DMS114 treated with DMSO at 0.1 percent for 48 hours (cell line): ENCODE measurements around the gene SHBG.
"Not testable (repeated sequence)": the region's sequence is repeated elsewhere in the genome, so short reads cannot be mapped to it uniquely, and the experiment has no call there.

ENCODE experiments used
- DNase-seq: peaks from one replicate; lab custom pipeline; 2025; ENCODE audit not compliant: unreplicated experiment; lab: John Stamatoyannopoulos, UW

Gene SHBG

DNA sequence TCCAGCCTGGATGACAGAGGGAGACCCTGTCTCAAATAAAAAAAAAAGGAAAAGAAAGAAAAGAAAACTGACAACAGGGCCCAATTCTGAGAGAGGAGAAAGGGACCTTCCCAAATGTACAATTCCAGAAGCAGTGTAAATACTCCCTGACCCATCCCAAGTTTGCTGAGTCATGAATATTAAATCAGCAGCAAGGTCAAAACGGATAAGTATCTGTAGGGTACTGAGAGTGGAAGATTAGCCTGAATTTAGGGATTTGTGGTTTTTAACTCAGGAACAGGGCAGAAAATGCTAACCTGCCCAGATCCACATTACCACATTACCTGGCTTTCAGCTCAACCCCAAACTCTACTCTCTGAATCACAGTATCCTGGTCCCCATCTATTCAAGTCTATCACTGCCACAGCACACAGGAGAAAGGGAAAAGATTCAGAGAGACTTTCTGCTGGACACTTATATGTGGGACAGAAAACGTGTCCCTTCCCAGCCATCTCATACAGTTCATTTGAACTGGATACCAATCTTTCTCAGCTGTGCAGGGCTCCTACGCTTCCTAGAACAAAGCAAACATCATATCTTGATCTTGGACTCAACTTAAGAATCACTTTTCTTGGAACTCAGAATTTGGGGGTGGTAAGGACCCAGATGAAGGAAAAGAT is 18.2 kb upstream of the SHBG start:
- DNase-seq, result no peak

DNA sequence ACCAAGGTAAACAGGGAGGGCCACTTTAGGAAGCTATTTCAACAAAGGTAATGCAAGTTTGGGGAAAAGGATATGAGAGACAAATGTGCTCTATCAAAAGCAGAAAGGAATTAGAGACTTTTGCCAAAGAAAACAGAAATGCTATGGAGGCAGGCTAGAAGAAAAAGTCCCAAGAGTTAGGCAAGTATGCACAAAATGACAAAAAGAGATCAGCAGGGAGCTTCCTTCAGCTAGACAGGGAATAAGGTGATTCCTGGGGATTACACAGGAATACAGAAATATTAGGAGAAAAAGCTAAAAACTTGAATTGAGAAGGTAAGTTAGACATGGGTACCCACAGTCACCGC is 17.7 kb upstream of the SHBG start:
- no peak for DNase-seq

DNA sequence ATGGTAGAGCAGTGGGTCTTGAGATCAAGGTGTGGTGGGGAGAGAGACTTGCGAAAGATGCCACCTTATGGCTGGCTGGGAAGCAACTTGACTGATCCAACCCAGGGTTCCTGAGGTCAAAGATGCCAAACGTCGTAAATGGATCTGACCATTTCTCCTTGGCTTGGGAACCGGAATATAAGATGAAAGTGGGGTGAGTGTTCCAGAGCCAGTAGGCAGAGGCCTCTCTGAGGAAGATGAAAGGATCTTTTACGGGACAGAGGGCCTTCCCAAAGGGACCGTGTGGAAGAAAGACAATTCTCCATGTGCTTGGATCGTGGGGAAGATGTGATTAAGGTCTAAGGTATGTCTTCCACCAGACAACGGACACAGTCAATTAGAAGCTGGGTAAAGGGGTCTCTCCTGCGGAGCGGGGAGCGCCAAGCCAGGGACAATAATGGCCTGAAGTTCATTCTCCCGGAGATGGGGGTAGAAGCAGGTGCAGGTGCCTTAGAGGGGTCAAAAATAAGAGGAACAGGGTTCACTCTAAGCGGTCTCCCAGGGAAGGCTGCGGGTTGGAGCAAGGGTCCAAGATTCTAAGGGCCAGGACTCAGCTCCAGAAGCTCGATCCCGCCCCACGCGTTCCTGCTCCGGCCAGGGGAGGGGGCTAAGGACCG is 16.0 kb upstream of the SHBG start:
- DNase-seq, result no peak

DNA sequence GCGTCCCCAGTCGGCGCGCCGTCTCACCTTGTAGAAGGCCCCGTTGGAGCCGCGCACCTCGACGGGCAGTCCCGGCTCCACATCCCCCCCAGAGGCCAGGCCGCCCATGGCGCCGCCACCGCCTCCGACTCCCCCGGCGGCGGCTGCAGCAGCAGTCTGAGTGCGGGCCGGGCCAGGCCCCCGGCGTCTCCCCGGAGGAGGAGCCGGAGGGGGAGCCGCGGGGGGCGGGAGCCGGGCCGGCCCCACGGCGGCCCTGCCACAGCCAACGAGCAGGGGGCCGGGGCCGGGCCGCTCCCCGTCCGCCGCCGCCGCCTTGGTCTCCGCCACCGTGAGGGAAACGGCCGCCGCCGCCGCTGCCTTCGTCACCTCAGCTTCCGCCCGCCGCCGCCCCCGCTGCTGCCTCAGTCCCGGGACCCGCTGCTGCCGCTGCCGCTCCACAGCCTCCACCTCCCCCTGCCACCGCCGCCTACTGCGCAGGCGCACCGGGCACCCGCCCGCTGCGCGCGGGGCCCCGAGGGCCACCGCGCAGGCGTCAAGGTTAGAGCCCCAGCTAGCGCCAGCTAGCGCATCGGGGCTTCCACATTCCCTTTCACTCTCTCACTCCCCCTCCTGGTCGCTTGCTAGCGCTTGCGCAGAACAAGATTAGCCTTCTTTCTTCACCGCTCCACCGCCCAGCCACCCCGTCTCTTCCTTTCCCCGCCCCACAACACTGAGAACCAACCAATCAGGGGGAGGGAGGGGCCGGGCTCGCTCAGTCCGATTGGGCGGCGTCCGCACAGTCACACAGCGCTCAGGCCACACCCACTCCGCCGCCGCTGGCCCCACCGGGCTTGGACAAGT is 15.3 kb upstream of the SHBG start, which contains the start of gene FXR2:
FXR2 (minus strand) TSS at position 473 of the 840 bp plus-strand sequence; CDS start at position 108, 365 bp downstream.
- peak; percentile 99 for DNase-seq

DNA sequence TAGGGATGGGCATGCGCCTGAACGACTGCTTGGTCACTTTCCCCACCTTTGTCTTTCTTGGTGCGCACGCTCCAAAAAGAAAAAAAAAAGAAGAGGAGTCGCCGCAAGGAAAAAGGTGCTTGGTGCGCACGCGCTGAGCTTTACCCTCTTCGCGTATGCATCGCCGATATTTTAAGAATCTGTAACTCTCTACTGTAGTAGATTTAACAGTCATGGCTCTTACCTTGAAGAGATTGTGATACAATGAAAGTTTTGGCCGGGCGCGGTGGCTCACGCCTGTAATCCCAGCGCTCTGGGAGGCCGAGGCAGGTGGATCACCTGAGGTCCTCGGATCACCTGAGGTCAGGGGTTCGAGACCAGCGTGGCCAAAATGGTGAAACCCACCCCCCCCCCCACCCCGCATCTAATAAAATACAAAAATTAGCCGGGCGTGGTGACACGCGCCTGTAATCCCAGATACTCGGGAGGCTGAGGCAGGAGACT is 14.6 kb upstream of the SHBG start:
- no peak for DNase-seq

DNA sequence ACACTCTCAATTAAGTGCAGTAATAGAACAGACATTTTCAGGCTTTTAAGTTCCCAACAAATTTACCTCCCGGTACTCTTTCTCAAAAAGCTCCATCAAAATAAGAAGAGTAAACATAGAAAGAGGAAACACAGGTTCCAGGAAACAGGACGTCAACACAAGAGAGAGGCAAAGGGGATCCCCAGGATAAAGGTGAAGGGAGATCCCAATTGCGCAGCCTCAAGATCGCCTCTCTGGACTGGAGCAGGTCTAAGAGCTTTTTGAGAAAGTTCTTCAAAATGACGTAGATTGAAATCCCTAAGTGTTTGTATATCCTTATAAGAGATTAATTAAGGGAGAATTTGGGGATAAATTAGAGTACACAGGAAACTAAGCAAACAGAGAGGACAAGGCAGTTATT is 11.3 kb upstream of the SHBG start:
- DNase-seq, result no peak

DNA sequence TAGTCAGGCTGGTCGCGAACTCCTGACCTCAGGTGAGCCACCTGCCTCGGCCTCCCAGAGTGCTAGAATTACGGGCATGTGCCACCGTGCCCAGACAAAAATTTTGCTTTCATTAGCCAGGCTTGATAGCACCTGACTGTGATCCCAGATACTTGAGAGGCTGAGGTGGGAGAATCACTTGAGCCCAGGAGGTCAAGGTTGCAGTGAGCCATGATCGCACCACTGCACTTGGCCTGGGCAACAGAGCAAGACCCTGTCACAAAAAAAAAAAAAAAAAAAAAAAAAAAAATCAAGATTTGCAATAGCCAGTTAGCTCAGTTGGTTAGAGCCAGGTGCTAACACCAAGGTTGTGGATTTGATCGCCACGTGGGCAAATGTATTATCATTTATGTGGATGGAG is 9.1 kb upstream of the SHBG start:
- no peak for DNase-seq

DNA sequence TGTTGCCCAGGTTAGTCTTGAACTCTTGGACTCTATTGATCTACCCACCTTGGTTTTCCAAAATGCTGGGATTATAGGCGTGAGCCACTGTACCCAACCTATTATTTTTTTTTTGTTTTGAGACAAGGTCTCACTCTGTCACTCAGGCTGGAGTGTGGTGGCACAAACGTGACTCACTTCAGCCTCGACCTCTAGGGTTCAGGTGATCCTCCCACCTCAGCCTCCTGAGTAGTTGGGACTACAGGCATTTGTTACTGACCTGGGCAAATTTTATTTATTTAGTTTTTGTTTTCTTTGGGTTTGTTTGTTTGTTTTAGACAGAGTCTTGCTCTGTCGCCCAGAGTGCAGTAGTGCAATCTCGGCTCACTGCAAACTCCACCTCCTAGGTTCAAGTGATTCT is 6.3 kb upstream of the SHBG start:
- no peak for DNase-seq

DNA sequence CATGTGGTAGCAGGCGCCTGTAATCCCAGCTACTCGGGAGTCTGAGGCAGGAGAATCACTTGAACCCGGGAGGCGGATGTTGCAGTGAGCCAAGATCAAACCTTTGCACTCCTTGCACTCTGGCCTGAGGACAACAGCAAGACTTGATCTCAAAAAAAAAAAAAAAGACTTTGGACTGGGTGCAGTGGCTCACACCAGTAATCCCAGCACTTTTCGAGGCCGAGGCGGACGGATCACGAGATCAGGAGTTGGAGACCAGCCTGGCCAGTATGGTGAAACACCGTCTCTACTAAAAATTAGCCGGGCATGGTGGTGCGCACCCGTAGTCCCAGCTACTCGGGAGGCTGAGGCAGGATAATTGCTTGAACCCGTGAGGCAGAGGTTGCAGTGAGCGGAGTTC is 4.2 kb upstream of the SHBG start:
- not testable (repeated sequence) for DNase-seq

DNA sequence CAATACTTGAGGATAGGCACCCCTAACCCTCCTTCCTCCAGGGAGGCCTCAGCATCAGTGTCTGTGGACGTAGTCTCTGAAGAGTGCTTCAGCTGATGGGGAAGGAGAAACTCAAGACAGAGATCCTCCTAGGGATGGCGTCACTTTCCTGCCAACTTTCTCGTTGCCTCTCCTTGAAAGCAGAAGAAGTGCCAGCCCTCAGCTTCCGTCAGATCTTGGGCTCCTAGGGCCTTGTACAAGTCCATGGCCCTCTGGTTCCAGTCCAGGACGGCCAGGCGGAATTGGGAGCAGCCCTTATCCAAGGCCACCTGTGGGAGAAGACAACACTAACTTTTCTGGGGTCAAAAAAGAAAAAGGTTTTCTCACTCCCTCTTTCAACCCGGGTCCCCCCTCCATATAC is 3.6 kb upstream of the SHBG start:
- DNase-seq, result no peak

DNA sequence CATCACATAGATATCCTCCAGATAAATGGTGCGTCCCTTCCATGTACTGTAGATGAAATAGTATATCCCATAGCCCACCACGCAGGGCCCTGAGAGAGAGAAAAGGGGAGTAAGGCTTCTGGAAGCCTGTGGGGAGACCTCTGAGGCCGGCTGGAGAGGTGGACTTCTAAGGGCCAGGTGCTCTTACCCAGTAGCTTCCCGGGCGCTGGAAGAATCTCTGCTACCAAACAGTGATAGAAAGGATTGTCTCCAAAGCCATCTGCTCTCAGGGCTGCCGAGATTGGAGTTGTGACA is 3.0 kb upstream of the SHBG start:
- no peak for DNase-seq

DNA sequence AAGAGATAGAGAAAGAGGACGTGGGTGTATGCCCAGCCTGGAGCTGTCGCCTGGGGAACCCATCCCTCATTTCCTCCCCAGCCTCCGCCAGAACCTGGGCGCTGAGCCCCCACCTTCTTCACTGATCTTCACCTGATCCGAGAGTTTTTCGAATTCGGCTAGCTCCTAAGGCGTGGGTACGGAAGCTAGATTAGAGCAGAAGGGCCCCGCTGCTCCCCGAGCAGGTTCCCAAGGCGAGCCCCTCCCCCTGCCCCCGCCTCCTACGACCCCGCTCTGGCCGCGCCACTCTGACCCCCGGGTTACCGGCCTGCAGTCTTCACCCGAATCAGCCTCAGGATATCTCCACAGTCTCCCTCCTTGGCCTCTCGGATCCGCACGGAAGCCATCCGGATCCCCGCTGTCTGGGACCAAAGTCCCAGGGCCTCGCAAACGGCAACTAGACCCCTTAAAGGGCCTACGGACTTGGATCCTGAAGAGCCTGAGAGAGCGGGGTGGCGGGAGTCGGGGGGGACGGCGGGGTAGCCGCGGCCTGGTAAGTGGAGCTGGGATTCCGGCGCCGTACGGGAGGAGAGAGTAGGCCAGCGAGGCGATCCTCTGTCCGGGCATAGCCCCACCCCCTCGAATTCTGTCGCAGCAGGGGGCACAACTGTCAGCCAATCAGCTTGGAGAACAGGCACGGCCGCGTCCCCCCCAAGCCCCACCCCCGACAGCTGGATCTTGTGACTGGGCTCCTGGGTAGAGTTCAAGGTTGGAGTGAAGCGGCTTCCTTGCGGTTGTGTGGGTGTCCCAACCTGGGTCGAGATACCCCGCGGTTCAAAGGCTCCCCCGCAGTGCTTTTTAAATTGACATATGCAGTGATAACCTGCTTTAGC is 2.4 kb upstream of the SHBG start, which contains the start of gene SAT2:
SAT2 (minus strand) TSS at position 572 of the 872 bp plus-strand sequence; CDS start at position 386, 186 bp downstream.
- peak; percentile 77 for DNase-seq

DNA sequence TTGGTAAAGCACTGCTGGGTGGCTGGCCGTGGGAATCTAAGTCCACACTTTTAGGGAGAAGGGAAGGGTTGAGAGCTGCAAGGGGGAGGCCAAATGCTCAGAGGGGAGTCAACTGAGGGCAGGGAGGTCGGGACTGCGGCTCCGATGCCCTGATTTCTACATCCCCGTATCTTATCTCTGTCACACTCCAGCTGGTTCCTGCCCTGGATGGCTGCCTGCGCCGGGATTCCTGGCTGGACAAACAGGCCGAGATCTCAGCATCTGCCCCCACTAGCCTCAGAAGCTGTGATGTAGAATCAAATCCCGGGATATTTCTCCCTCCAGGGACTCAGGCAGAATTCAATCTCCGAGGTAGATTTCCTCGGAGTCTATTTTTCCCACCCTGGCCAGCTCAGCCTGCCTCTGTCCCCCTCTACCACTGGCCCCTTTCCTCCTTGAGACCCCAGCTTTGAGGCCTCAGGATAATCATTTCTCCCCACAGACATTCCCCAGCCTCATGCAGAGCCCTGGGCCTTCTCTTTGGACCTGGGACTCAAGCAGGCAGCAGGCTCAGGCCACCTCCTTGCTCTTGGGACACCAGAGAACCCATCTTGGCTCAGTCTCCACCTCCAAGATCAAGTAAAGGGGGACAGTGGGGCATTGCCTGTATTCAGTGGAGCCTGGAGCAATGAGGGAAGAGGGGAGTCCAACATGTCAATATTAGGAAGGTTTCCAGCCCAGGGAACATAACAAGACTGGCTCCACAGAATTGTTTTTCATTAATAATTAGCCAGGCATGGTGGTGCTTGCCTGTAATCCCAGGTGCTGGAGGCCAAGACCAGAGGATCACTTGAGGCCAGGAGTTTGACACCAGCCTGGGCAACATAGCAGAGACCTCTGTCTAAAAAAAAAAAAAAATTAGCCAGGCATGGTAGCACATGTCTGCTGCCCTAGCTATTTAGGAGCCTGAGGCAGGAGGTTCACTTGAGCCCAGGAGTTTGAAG is 1.8 kb downstream of the SHBG start:
- no peak for DNase-seq

DNA sequence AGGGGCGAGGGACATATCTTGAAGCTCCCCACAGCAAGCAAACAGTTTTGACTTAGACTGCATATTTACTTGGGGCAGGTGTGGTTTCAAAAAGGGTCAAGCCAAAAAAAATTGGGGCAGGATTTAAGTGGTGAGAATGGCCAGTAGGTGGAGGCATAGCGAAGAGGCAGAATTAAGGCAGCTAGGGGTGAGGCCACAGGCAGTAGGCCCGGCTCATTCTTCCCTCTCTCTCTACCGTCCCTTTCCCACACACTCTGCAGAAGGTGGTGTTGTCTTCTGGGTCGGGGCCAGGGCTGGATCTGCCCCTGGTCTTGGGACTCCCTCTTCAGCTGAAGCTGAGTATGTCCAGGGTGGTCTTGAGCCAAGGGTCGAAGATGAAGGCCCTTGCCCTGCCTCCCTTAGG is 2.6 kb downstream of the SHBG start:
- DNase-seq, result peak; percentile 45

DNA sequence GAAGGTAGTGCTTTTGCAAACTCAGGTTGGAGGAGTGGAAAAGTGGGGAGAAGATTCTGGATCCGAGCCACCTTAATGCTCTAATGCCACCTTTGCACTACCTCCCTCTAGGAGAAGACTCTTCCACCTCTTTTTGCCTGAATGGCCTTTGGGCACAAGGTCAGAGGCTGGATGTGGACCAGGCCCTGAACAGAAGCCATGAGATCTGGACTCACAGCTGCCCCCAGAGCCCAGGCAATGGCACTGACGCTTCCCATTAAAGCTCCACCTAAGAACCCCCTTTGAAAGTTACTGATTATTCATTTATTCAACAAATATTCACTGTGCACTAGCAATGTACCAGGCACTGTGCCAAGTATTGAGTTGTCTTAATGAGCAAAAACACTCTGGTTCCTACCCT is 3.2 kb downstream of the SHBG start:
- no peak for DNase-seq

DNA sequence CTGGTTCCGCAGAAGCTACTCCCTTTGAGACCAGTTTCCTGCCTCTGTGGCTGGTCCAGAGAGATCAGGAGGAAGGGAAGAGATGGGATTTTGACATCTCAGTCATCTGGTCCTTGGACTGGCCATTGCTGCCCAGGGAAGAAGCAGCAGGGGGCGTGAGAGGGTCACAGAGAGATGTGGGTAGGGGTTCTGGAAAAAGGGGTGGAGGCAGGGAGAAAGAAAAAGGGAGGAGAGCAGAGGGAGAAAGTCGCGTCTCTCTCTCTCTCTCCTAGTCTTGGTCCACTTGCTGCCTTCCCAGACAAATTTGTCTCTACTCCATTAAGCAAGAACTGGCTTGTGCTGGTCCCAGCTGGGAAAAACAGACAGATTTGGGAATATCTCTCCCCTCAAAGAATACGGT is 4.4 kb downstream of the SHBG start:
- peak; percentile 35 for DNase-seq

DNA sequence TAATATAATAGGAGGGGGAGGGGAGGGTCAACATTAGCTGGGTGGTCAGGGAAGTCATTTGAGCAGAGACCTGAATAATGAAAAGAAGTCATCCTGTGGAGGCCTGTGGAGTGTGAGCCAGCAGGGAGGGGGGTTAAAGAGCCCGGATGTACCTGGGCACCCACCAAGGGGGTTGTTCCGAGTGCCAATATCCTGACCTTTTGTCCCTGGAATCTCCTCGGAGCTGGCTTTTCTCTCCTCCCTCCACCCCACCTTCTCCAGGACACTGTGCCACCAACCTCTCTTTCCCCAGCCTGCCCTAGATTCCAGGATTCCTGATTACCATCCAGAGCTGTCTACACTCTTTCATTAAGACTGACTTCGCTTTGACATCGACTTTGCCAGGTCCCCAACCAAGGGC is 6.2 kb downstream of the SHBG start:
- DNase-seq, result no peak

DNA sequence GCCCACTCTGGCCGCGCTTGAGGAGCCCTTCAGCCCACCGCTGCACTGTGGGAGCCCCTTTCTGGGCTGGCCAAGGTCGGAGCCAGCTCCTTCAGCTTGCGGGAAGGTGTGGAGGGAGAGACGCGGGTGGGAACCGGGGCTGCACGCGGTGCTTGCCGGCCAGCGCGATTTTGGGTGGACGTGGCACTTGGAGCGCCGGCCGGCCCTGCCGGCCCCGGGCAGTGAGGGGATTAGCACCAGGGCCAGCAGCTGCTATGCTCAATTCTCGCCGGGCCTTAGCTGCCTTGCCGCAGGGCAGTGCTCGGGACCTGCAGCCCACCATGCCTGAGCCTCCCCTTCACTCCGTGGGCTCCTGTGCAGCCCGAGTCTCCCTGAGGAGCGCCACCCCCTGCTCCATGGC is 10.8 kb downstream of the SHBG start:
- no peak for DNase-seq

DNA sequence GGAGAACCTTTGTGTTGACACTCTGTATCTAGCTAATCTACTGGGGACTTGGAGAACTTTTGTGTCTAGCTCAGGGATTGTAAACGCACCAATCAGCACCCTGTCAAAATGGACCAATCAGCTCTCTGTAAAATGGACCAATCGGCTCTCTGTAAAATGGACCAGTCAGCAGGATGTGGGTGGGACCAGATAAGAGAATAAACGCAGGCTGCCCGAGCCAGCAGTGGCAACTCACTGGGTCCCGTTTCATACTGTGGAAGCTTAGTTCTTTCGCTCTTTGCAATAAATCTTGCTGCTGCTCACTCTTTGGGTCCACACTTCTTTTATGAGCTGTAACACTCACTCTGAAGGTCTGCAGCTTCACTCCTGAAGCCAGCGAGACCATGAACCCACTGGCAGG is 11.7 kb downstream of the SHBG start:
- DNase-seq, result not testable (repeated sequence)

DNA sequence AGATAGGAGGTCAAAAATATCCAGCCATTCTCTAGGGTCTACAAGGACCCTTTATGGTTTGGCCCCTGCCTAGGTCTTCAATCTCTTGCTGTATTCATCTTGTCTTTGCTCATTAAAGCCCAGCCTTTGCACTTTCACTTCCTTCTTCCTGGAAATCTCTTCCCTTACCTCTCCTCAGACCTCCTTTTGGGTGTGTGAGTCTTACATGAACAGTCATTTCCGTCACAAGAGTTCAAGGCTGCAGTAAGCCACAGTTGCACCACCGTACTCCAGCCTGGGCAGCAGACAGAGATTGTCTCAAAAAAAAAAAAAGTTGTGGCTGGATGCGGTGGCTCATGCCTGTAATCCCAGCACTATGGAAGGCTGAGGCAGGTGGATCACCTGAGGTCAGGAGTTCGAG is 14.8 kb downstream of the SHBG start:
- DNase-seq, result no peak
